Suprapubic skin (tissue), 3 donors: ENCODE measurements around the gene KRTAP5-1.

Experiments used
- POLR2AphosphoS5 ChIP-seq, 3 donors: sonication (generic); formaldehyde crosslinking; IDR thresholded peaks; one replicate each; pipeline ENCODE4 v1.6.1; 2017; ENCODE audit warnings: antibody characterized with exemption in 3 of 3
- TF ChIP-seq, protein P1 (sequence below), 2 donors: fragments of 200-600 bp in 1 of 2; fragments of 450-650 bp in 1 of 2; sonication (generic) in 1 of 2; IDR thresholded peaks; one replicate each; pipeline ENCODE4 v1.5.1; 2016 to 2019; ENCODE audit warnings: antibody characterized with exemption in 2 of 2, mild to moderate bottlenecking in 1 of 2, moderate library complexity in 1 of 2

DNA sequence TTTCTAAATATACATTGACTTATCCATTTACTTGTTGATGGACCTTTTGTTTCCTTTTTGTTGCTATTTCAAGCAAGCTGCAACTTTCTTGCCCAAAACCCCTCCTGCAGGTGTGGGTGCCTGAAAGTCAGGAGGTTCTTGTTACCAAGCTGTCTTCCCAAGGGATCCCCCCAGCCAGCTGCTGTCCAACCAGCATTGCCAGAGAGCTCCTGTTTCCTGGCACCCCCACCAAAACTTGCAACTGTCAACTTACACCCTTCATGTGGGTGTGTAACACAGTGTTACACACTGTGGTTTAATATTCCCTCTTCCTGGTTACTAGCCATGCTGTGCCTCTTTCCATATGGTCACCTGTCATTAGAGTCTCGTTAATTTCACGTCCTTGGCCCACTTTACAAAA lies 1.6 kb upstream of the KRTAP5-1 start:
- TF ChIP-seq, protein P1, sequence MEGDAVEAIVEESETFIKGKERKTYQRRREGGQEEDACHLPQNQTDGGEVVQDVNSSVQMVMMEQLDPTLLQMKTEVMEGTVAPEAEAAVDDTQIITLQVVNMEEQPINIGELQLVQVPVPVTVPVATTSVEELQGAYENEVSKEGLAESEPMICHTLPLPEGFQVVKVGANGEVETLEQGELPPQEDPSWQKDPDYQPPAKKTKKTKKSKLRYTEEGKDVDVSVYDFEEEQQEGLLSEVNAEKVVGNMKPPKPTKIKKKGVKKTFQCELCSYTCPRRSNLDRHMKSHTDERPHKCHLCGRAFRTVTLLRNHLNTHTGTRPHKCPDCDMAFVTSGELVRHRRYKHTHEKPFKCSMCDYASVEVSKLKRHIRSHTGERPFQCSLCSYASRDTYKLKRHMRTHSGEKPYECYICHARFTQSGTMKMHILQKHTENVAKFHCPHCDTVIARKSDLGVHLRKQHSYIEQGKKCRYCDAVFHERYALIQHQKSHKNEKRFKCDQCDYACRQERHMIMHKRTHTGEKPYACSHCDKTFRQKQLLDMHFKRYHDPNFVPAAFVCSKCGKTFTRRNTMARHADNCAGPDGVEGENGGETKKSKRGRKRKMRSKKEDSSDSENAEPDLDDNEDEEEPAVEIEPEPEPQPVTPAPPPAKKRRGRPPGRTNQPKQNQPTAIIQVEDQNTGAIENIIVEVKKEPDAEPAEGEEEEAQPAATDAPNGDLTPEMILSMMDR (IDR thresholded peaks at IDR 0.05) = no peak
- TF ChIP-seq POLR2AphosphoS5 (IDR thresholded peaks at IDR 0.05) = no peak
